A673 (cell line): ENCODE results near the gene CALCA. TPM values are rescaled to one million over a fixed set of nuclear protein-coding genes. Genes with fewer than 3 reads are reported as not detected.
"Not testable (repeated sequence)": the region's sequence is repeated elsewhere in the genome, so short reads cannot be mapped to it uniquely, and the experiment has no call there.

ENCODE experiments used
- BruUV-seq: library from RNA; stranded (reverse); fragments of 400-500 nt; replicated peaks from 2 replicates; lab custom pipeline; 2021; lab: Mats Ljungman, UMichigan
- CTCF ChIA-PET: fragments of 300-600 bp; sonication (Branson Sonifier 250); formaldehyde crosslinking; loops from one replicate; lab custom pipeline; 2022; ENCODE audit warnings: antibody characterized with exemption; lab: Charles Lee
- POLR2A ChIA-PET: fragments of 300-600 bp; sonication (Branson Sonifier 250); formaldehyde crosslinking; loops from one replicate; lab custom pipeline; 2022; ENCODE audit warnings: antibody characterized with exemption; ENCODE audit not compliant: low non-redundant PET; lab: Charles Lee
- DNase-seq: peaks from one replicate; pipeline ENCODE4 v3.0.0-alpha.2; 2015; ENCODE audit warnings: low spot score
- H3K27ac ChIP-seq: fragments of 200-600 bp; sonication (generic); 2 replicates; pipeline ENCODE4 v1.5.1; 2016; ENCODE audit warnings: mixed run types, low read depth, mild to moderate bottlenecking, mixed read lengths, antibody characterized with exemption, low read length; ENCODE audit not compliant: poor library complexity, severe bottlenecking
- H3K27me3 ChIP-seq: fragments of 200-600 bp; sonication (generic); replicated peaks from 2 replicates; pipeline ENCODE4 v1.6.1; 2017; ENCODE audit warnings: mixed run types, low read depth, mild to moderate bottlenecking, mixed read lengths, antibody characterized with exemption, low read length; ENCODE audit not compliant: insufficient read depth, poor library complexity
- H3K36me3 ChIP-seq: fragments of 200-600 bp; sonication (generic); 2 replicates; pipeline ENCODE4 v1.6.1; 2016; ENCODE audit warnings: mixed run types, mild to moderate bottlenecking, mixed read lengths, antibody characterized with exemption, low read length; ENCODE audit not compliant: insufficient read depth, poor library complexity, severe bottlenecking
- H3K4me1 ChIP-seq: fragments of 200-600 bp; sonication (generic); 2 replicates; pipeline ENCODE4 v1.6.1; 2017; ENCODE audit warnings: mixed run types, mild to moderate bottlenecking, mixed read lengths, antibody characterized with exemption, low read length; ENCODE audit not compliant: insufficient read depth, poor library complexity, severe bottlenecking
- H3K4me3 ChIP-seq: fragments of 200-600 bp; sonication (generic); 2 replicates; pipeline ENCODE4 v1.5.1; 2016; ENCODE audit warnings: low read depth, mixed run types, mild to moderate bottlenecking, mixed read lengths, low read length; ENCODE audit not compliant: poor library complexity, severe bottlenecking
- H3K9me3 ChIP-seq: fragments of 200-600 bp; sonication (generic); 2 replicates; pipeline ENCODE4 v1.6.1; 2016; ENCODE audit warnings: mixed run types, low read depth, mild to moderate bottlenecking, mixed read lengths, antibody characterized with exemption, low read length; ENCODE audit not compliant: poor library complexity, severe bottlenecking
- EZH2 ChIP-seq: fragments of 200-600 bp; sonication (generic); IDR thresholded peaks from 2 replicates; pipeline ENCODE4 v1.6.1; 2017; ENCODE audit warnings: borderline replicate concordance, low read depth, mild to moderate bottlenecking, mixed read lengths, antibody characterized with exemption, low read length; ENCODE audit not compliant: poor library complexity, severe bottlenecking
- intact Hi-C: fragments of 100-400 bp; cut with micrococcal nuclease; formaldehyde crosslinking; loops from one replicate; pipeline ENCODE4 v1.10.0; 2022; ENCODE audit not compliant: unreplicated experiment
- total RNA-seq: library from RNA; stranded (reverse); gene quantifications from 2 replicates; pipeline ENCODE4 v1.2.3, GENCODE V29; 2021
- TF ChIP-seq, protein P1 (sequence below): fragments of 300-800, 200-600 bp; sonication (generic); conservative IDR thresholded peaks from 2 replicates; pipeline ENCODE4 v1.5.1; 2017; ENCODE audit warnings: low read depth, mild to moderate bottlenecking, antibody characterized with exemption, low read length, moderate library complexity, mixed read lengths

CALCA gene
- total RNA-seq, 1 experiment from 2014 or later, result 2.2 TPM

DNA sequence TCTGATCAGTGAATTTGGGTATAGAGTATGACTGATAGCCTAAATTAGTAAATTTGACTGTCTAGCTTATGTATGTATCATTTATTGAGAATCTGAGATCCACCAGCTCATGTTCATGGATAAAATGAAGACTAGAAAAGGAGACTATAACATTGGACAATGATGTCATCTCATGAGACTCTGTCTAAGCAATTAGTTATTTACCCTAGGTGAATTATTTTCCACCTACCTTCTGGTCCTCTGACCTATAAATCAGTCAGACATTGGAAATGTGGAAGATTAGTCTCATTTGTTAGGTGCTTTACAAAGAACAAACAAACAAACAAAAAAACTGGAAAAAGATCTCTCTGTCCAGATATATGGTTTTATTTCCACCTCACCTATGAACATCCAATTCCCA, 38.7 kb upstream of the CALCA start:
- TF ChIP-seq, protein P1, sequence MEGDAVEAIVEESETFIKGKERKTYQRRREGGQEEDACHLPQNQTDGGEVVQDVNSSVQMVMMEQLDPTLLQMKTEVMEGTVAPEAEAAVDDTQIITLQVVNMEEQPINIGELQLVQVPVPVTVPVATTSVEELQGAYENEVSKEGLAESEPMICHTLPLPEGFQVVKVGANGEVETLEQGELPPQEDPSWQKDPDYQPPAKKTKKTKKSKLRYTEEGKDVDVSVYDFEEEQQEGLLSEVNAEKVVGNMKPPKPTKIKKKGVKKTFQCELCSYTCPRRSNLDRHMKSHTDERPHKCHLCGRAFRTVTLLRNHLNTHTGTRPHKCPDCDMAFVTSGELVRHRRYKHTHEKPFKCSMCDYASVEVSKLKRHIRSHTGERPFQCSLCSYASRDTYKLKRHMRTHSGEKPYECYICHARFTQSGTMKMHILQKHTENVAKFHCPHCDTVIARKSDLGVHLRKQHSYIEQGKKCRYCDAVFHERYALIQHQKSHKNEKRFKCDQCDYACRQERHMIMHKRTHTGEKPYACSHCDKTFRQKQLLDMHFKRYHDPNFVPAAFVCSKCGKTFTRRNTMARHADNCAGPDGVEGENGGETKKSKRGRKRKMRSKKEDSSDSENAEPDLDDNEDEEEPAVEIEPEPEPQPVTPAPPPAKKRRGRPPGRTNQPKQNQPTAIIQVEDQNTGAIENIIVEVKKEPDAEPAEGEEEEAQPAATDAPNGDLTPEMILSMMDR, result no peak
- TF ChIP-seq EZH2, result no peak
- H3K4me1 ChIP-seq, result no peaks in the 10 kb centered on the region
- BruUV-seq, result no TSS peak
- POLR2A ChIA-PET, result no interaction called here
- H3K27me3 ChIP-seq, result no peaks in the 10 kb centered on the region
- intact Hi-C loops, result no loop called here
- H3K9me3 ChIP-seq, result peaks cover 1% of the 10 kb centered on the region
- H3K27ac ChIP-seq, result no peak overlapping the region
- no peak for DNase-seq
- H3K36me3 ChIP-seq, result no peaks in the 10 kb centered on the region
- CTCF ChIA-PET, result no interaction called here
- no peak overlapping the region for H3K4me3 ChIP-seq

DNA sequence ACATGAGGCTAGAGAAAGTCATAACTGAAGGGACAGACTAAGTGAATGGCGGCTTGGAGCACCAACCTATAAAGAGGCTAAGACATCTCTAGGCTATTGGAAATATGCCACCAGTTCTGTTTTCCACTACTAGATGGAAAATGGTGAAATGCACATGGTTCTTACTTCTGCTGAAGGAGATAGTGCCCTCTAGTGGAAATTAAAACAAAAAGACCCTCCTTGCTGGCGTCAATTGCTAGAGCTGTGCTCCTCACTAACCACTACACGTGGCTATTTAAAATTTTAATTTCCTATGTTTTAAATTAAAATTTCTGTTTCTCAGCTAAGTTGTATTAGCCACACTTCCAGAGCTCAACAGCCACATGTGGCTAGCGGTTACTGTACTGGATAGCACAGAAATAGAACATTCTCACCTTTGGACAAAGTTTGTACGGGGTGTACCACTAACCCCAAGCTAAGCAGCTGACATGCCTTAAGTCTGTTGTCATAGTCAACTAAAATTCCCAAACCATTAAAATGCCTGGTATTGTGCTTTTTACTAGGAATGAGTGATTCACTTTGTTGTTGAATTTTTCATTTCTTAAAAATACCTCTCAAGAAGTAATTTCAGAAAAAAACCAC, 34.1 kb upstream of the CALCA start:
- H3K4me3 ChIP-seq, result no peak overlapping the region
- TF ChIP-seq EZH2, result no peak
- TF ChIP-seq, protein P1, result peak; percentile 55
- no peaks in the 10 kb centered on the region for H3K27me3 ChIP-seq
- H3K4me1 ChIP-seq, result no peaks in the 10 kb centered on the region
- CTCF ChIA-PET, result interaction anchor here (0.7 to 1.1 kb wide), 2 partner anchors 98 kb away, joined by 6 to 12 read pairs; no protein-coding TSS in a partner anchor
- no peak overlapping the region for H3K27ac ChIP-seq
- BruUV-seq, result no TSS peak
- intact Hi-C loops, result loop anchor here (5.0 kb wide), 1 partner anchor 99 kb away; no protein-coding TSS in a partner anchor
- POLR2A ChIA-PET, result no interaction called here
- peak; percentile 66 for DNase-seq
- peaks cover 7% of the 10 kb centered on the region for H3K9me3 ChIP-seq
- no peaks in the 10 kb centered on the region for H3K36me3 ChIP-seq

DNA sequence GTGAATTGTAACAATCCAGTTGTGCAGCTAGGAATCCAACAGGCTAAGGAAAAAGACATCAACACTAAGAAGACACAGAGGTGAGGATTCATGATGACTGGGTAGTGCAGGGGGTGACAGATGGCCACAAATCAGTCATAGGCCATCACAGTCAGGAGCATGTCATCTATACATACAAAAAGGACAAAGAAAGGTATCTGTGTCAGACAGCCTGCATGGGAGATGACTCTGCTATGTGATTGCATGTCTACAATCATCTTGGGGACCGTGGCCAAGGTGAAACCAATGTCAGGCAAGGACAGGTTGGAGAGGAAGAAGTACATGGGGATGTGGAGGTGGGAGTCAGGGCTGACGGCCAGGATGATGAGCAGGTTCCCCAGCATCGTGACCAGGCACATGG, 16.0 kb upstream of the CALCA start:
- intact Hi-C loops, POLR2A ChIA-PET, DNase-seq, BruUV-seq, H3K36me3 ChIP-seq, CTCF ChIA-PET, H3K4me3 ChIP-seq, H3K9me3 ChIP-seq, H3K27ac ChIP-seq, H3K27me3 ChIP-seq, H3K4me1 ChIP-seq: not testable (repeated sequence)

DNA sequence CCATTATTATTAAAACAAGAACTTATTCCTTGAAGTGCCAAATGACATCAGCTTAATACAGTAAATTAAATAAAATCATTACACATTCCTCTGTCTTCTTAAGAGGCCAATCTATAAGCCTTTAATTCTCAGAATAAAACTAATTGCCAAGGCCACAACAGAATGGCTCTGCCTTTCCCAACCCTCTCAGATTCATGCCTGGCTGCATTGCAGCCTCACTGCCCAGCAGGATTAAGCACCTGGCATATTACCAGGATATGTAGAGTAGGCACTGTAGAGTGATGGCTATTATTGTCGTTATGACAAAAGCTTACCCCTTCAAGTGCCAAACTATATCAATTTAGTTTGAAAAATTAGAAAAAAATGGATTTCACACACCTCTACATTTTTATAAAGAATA, 9.4 kb upstream of the CALCA start:
- Histone ChIP-seq H3K4me3 (no peak overlapping the region), H3K27me3 (no peaks in the 10 kb centered on the region), H3K4me1 (no peaks in the 10 kb centered on the region), H3K9me3 (no peaks in the 10 kb centered on the region), H3K27ac (no peak overlapping the region), H3K36me3 (no peaks in the 10 kb centered on the region)
- TF ChIP-seq EZH2, result no peak
- TF ChIP-seq, protein P1, result no peak
- CTCF ChIA-PET, result no interaction called here
- BruUV-seq, result no TSS peak
- POLR2A ChIA-PET, result no interaction called here
- DNase-seq, result no peak
- intact Hi-C loops, result no loop called here
